Loucy (cell line): ENCODE measurements around the gene ACTR10.

ENCODE experiments used
- H2AFZ ChIP-seq: fragments of 200-600 bp; sonication (generic); 2 replicates; pipeline ENCODE4 v1.6.0; 2016; ENCODE audit warnings: antibody characterized with exemption, mild to moderate bottlenecking, low read length, moderate library complexity
- H3F3A ChIP-seq: fragments of 200-600 bp; 2 replicates; pipeline ENCODE4 v1.6.0; 2016; ENCODE audit warnings: antibody characterized with exemption, low read depth, mild to moderate bottlenecking
- H3K27me3 ChIP-seq: fragments of 200-600 bp; sonication (generic); 2 replicates; pipeline ENCODE4 v1.6.1; 2014; ENCODE audit warnings: low read length, mild to moderate bottlenecking; ENCODE audit not compliant: insufficient read depth, poor library complexity, severe bottlenecking
- H3K36me3 ChIP-seq: fragments of 200-600 bp; sonication (generic); 2 replicates; pipeline ENCODE4 v1.6.1; 2016; ENCODE audit warnings: low read length; ENCODE audit not compliant: insufficient read depth
- H3K4me1 ChIP-seq: fragments of 200-600 bp; sonication (generic); 2 replicates; pipeline ENCODE4 v1.5.1; 2014; ENCODE audit warnings: low read length, mild to moderate bottlenecking; ENCODE audit not compliant: insufficient read depth, poor library complexity, severe bottlenecking
- H3K4me2 ChIP-seq: fragments of 200-600 bp; sonication (generic); 2 replicates; pipeline ENCODE4 v1.6.0; 2014; ENCODE audit warnings: antibody characterized with exemption, low read length, low read depth, mild to moderate bottlenecking; ENCODE audit not compliant: poor library complexity, severe bottlenecking
- H3K4me3 ChIP-seq: fragments of 200-600 bp; sonication (generic); 2 replicates; pipeline ENCODE4 v1.5.1; 2014; ENCODE audit warnings: low read length, mild to moderate bottlenecking, mixed read lengths; ENCODE audit not compliant: poor library complexity, severe bottlenecking
- H3K79me2 ChIP-seq: fragments of 200-600 bp; sonication (generic); 2 replicates; pipeline ENCODE4 v1.6.1; 2014; ENCODE audit warnings: low read length; ENCODE audit not compliant: insufficient read depth
- H3K9ac ChIP-seq: fragments of 200-600 bp; sonication (generic); 2 replicates; pipeline ENCODE4 v1.6.0; 2014; ENCODE audit warnings: mild to moderate bottlenecking, low read depth, low read length, moderate library complexity; ENCODE audit not compliant: poor library complexity, severe bottlenecking
- H3K9me2 ChIP-seq: fragments of 200-600 bp; sonication (generic); replicated peaks from 2 replicates; pipeline ENCODE4 v1.6.1; 2016; ENCODE audit warnings: low read depth, low read length, mixed read lengths
- H3K9me3 ChIP-seq: fragments of 200-600 bp; sonication (generic); 2 replicates; pipeline ENCODE4 v1.6.1; 2014; ENCODE audit warnings: mild to moderate bottlenecking, antibody characterized with exemption, low read length, low read depth; ENCODE audit not compliant: insufficient read depth
- H4K20me1 ChIP-seq: fragments of 200-600 bp; sonication (generic); 2 replicates; pipeline ENCODE4 v1.6.0; 2014; ENCODE audit warnings: antibody characterized with exemption, low read length, mild to moderate bottlenecking; ENCODE audit not compliant: insufficient read depth, poor library complexity, severe bottlenecking
- CTCF ChIP-seq: fragments of 200-600 bp; sonication (generic); conservative IDR thresholded peaks from 2 replicates; pipeline ENCODE4 v1.5.1; 2014; ENCODE audit warnings: mild to moderate bottlenecking, antibody characterized with exemption, low read length
- EZH2phosphoT487 ChIP-seq: fragments of 200-600 bp; IDR thresholded peaks from 2 replicates; pipeline ENCODE4 v1.6.1; 2018; ENCODE audit warnings: antibody characterized with exemption, mild to moderate bottlenecking, moderate library complexity, borderline replicate concordance

The ACTR10 gene

GRCh38 chr14:58200846-58201245 is 897 bp downstream of the ACTR10 start:
- TF ChIP-seq CTCF: no peak
- TF ChIP-seq EZH2phosphoT487: no peak
- Histone ChIP-seq H3K9me2 (no peaks in the 10 kb centered on the region), H3K4me1 (peaks cover 25% of the 10 kb centered on the region), H3K36me3 (no peaks in the 10 kb centered on the region), H2AFZ (peak overlapping the region; percentile 81), H3K9ac (peak overlapping the region; percentile 86), H4K20me1 (peaks cover 7% of the 10 kb centered on the region), H3K4me3 (peak overlapping the region; percentile 96), H3K27me3 (no peaks in the 10 kb centered on the region), H3K79me2 (peaks cover 24% of the 10 kb centered on the region), H3F3A (no peaks in the 10 kb centered on the region), H3K9me3 (no peaks in the 10 kb centered on the region), H3K4me2 (peak overlapping the region; percentile 84)

GRCh38 chr14:58213176-58213575 is 13.2 kb downstream of the ACTR10 start:
- no peak overlapping the region for H3K4me3 ChIP-seq
- peaks cover 46% of the 10 kb centered on the region; the same call in 1 of the 2 replicates for H3K36me3 ChIP-seq
- no peaks in the 10 kb centered on the region for H3K27me3 ChIP-seq
- H4K20me1 ChIP-seq: no peaks in the 10 kb centered on the region
- H3F3A ChIP-seq: no peaks in the 10 kb centered on the region
- H3K4me1 ChIP-seq: no peaks in the 10 kb centered on the region
- H3K9me3 ChIP-seq: no peaks in the 10 kb centered on the region
- no peak overlapping the region for H3K9ac ChIP-seq
- no peak overlapping the region for H3K4me2 ChIP-seq
- TF ChIP-seq CTCF (no peak), EZH2phosphoT487 (no peak)
- H3K9me2 ChIP-seq: no peaks in the 10 kb centered on the region
- H3K79me2 ChIP-seq: no peaks in the 10 kb centered on the region
- H2AFZ ChIP-seq: no peak overlapping the region

- Histone ChIP-seq H3K9me3 (no peaks in the 10 kb centered on the region), H3K79me2 (no peaks in the 10 kb centered on the region), H3K4me1 (no peaks in the 10 kb centered on the region), H3K4me3 (no peak overlapping the region), H3K27me3 (no peaks in the 10 kb centered on the region), H3K4me2 (no peak overlapping the region), H4K20me1 (no peaks in the 10 kb centered on the region), H3K9me2 (no peaks in the 10 kb centered on the region), H2AFZ (no peak overlapping the region), H3K36me3 (peaks cover 32% of the 10 kb centered on the region; the same call in 1 of the 2 replicates), H3K9ac (no peak overlapping the region), H3F3A (no peaks in the 10 kb centered on the region)
- TF ChIP-seq EZH2phosphoT487: no peak
- TF ChIP-seq CTCF: no peak
These were observed 15.4 kb downstream of the ACTR10 start for GRCh38 chr14:58215191-58215914.
